ENCODE data around the gene AGTR1.
"Not testable (repeated sequence)": the region's sequence is repeated elsewhere in the genome, so short reads cannot be mapped to it uniquely, and the experiment has no call there.

Gene AGTR1

DNA sequence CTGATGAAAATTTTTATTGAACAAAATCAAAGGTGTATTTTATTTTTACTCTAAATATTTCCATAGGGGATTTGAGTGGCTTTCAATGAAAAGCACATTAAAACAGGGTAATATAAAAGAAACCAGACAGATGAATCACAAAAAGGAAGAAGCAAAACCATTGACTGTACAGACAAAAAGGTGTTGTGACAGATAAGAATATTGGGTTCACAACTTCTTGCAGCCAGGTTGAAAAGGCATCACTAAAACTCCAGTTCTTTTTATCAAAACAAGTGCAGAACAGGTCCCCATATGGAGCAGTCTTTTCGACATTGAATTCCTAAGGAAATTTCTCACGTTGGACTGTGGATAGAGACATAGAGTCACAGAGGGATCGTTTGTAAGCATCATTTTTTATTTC, 53.8 kb downstream of the AGTR1 start:
- FAIRE-seq (no peak), DNase-seq (ENCODE audit: insufficient read length, low spot score) (no peak)
- no peak for TF ChIP-seq TAF1 (IDR thresholded peaks at IDR 0.05; ENCODE audit: low read depth, low read length)
- TF ChIP-seq SPI1 (IDR thresholded peaks at IDR 0.05; ENCODE audit: low read depth, low read length) = no peak
- TF ChIP-seq POLR2A (IDR thresholded peaks at IDR 0.05; ENCODE audit: low read depth, low read length) = no peak
- TF ChIP-seq POLR2AphosphoS5 (IDR thresholded peaks at IDR 0.05; ENCODE audit: low read depth, low read length) = no peak
- no peak for TF ChIP-seq PAX5 (IDR thresholded peaks at IDR 0.05; ENCODE audit: insufficient read depth, low read length, severe bottlenecking)
- TF ChIP-seq POU2F2 (IDR thresholded peaks at IDR 0.05; ENCODE audit: low read depth, low read length) = no peak

- not testable (repeated sequence) for DNase-seq (ENCODE audit: insufficient read length, low spot score)
Measured at GRCh38 chr3:148753385-148753784, 55.7 kb downstream of the AGTR1 start.

DNA sequence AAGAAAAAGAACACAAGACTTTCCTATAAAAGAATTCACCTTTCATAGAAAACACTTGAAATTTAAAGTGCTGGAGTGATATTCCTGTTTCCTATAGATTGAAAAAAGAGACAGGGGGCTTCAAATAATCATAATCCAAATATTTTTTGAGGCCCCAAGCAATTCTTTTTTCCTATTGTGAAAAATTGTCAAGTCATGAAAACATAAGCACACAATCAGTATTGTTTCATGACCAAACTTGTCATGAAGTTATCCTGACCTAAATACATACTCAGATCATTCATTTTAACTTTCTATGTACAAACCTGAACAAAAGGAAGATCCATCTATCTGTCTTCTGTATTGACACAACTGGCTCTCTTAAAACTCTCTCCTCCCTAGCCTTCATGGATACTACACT, 57.9 kb downstream of the AGTR1 start:
- FAIRE-seq (no peak), DNase-seq (ENCODE audit: insufficient read length, low spot score) (no peak)
- TF ChIP-seq POLR2A (IDR thresholded peaks at IDR 0.05; ENCODE audit: low read depth, low read length) (no peak), SPI1 (IDR thresholded peaks at IDR 0.05; ENCODE audit: low read depth, low read length) (no peak), POLR2AphosphoS5 (IDR thresholded peaks at IDR 0.05; ENCODE audit: low read depth, low read length) (no peak)

More at GRCh38 chr3:148753385-148753784, 55.7 kb downstream of the AGTR1 start:
- FAIRE-seq = not testable (repeated sequence)

GRCh38 chr3:148756311-148756710, 58.6 kb downstream of the AGTR1 start:
- TF ChIP-seq SPI1 (IDR thresholded peaks at IDR 0.05; ENCODE audit: low read depth, low read length) = no peak
- no peak for TF ChIP-seq POLR2AphosphoS5 (IDR thresholded peaks at IDR 0.05; ENCODE audit: low read depth, low read length)
- no peak for TF ChIP-seq POLR2A (IDR thresholded peaks at IDR 0.05; ENCODE audit: low read depth, low read length)
- no peak for TF ChIP-seq PAX5 (IDR thresholded peaks at IDR 0.05; ENCODE audit: insufficient read depth, low read length, severe bottlenecking)
- no peak for TF ChIP-seq TAF1 (IDR thresholded peaks at IDR 0.05; ENCODE audit: low read depth, low read length)
- no peak for TF ChIP-seq POU2F2 (IDR thresholded peaks at IDR 0.05; ENCODE audit: low read depth, low read length)
- no peak for DNase-seq (ENCODE audit: insufficient read length, low spot score)
- no peak for FAIRE-seq

GRCh38 chr3:148757238-148758215, 59.8 kb downstream of the AGTR1 start:
- DNase-seq (ENCODE audit: insufficient read length, low spot score) = no peak
- TF ChIP-seq PAX5 (IDR thresholded peaks at IDR 0.05; ENCODE audit: insufficient read depth, low read length, severe bottlenecking) = no peak
- no peak for TF ChIP-seq POLR2A (IDR thresholded peaks at IDR 0.05; ENCODE audit: low read depth, low read length)
- no peak for TF ChIP-seq POLR2AphosphoS5 (IDR thresholded peaks at IDR 0.05; ENCODE audit: low read depth, low read length)
- no peak for TF ChIP-seq SPI1 (IDR thresholded peaks at IDR 0.05; ENCODE audit: low read depth, low read length)
- no peak for TF ChIP-seq TAF1 (IDR thresholded peaks at IDR 0.05; ENCODE audit: low read depth, low read length)
- TF ChIP-seq POU2F2 (IDR thresholded peaks at IDR 0.05; ENCODE audit: low read depth, low read length) = no peak
- FAIRE-seq = no peak

GRCh38 chr3:148758303-148758884, 60.7 kb downstream of the AGTR1 start:
- FAIRE-seq (no peak), DNase-seq (ENCODE audit: insufficient read length, low spot score) (no peak)
- no peak for TF ChIP-seq POLR2A (IDR thresholded peaks at IDR 0.05; ENCODE audit: low read depth, low read length)
- TF ChIP-seq PAX5 (IDR thresholded peaks at IDR 0.05; ENCODE audit: insufficient read depth, low read length, severe bottlenecking) = no peak
- no peak for TF ChIP-seq POLR2AphosphoS5 (IDR thresholded peaks at IDR 0.05; ENCODE audit: low read depth, low read length)
- no peak for TF ChIP-seq SPI1 (IDR thresholded peaks at IDR 0.05; ENCODE audit: low read depth, low read length)
- no peak for TF ChIP-seq POU2F2 (IDR thresholded peaks at IDR 0.05; ENCODE audit: low read depth, low read length)
- no peak for TF ChIP-seq TAF1 (IDR thresholded peaks at IDR 0.05; ENCODE audit: low read depth, low read length)

GRCh38 chr3:148759430-148759829, 61.7 kb downstream of the AGTR1 start:
- no peak for TF ChIP-seq POU2F2 (IDR thresholded peaks at IDR 0.05; ENCODE audit: low read depth, low read length)
- TF ChIP-seq PAX5 (IDR thresholded peaks at IDR 0.05; ENCODE audit: insufficient read depth, low read length, severe bottlenecking) = no peak
- TF ChIP-seq POLR2A (IDR thresholded peaks at IDR 0.05; ENCODE audit: low read depth, low read length) = no peak
- TF ChIP-seq SPI1 (IDR thresholded peaks at IDR 0.05; ENCODE audit: low read depth, low read length) = no peak
- TF ChIP-seq POLR2AphosphoS5 (IDR thresholded peaks at IDR 0.05; ENCODE audit: low read depth, low read length) = no peak
- TF ChIP-seq TAF1 (IDR thresholded peaks at IDR 0.05; ENCODE audit: low read depth, low read length) = no peak
- no peak for FAIRE-seq
- no peak for DNase-seq (ENCODE audit: insufficient read length, low spot score)

GRCh38 chr3:148763156-148763680, 65.5 kb downstream of the AGTR1 start:
- FAIRE-seq (no peak), DNase-seq (ENCODE audit: insufficient read length, low spot score) (no peak)
- TF ChIP-seq PAX5 (IDR thresholded peaks at IDR 0.05; ENCODE audit: insufficient read depth, low read length, severe bottlenecking) = no peak
- TF ChIP-seq POLR2AphosphoS5 (IDR thresholded peaks at IDR 0.05; ENCODE audit: low read depth, low read length) = no peak
- no peak for TF ChIP-seq POLR2A (IDR thresholded peaks at IDR 0.05; ENCODE audit: low read depth, low read length)
- no peak for TF ChIP-seq SPI1 (IDR thresholded peaks at IDR 0.05; ENCODE audit: low read depth, low read length)
- TF ChIP-seq POU2F2 (IDR thresholded peaks at IDR 0.05; ENCODE audit: low read depth, low read length) = no peak
- no peak for TF ChIP-seq TAF1 (IDR thresholded peaks at IDR 0.05; ENCODE audit: low read depth, low read length)

DNA sequence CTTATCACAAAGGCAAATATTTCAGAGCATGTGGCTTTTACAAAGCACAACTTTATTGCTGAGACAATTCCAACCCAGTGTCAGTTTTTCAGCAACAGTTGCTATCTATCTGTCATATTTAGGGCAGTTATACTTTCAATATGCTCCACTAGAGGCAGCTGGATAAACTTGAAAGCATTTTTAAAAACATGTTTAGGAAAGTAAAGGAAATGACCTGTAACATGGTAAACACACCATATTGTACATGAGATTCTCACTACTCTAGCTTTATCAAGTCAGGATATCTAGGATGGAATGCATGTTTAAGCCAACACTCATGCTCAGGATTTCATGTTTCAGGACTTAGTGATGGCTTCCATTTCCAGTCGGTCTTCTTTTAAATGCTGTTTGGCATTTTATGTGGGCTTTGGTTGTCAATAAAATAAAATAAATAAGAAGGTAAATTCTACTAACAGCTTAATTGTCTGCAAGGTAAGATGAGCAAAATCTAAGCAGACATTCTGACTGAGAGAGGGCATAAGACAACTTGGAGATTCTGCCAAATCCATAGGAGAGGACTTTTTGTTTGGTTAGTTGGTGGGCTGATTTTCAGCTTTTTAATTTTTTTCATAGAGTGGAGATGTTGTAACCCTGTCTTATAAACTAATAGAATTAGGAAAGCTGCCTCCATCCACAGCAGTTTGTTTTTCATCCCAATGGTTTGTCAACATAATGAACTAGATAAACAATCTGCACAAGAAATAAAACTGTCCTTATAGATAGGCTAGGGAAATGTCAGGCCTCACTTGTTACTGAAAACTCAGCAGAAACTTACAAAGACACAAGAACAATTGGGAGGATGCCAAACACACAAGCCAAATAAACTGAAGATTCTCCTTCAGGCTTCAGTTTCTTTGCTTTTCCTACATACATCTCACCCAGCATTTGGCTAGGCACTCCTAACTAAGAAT, 66.6 kb downstream of the AGTR1 start:
- no peak for FAIRE-seq

More for the DNA sequence above, 66.6 kb downstream of the AGTR1 start:
- DNase-seq (ENCODE audit: insufficient read length, low spot score) = no peak
- TF ChIP-seq SPI1 (IDR thresholded peaks at IDR 0.05; ENCODE audit: low read depth, low read length) (no peak), TAF1 (IDR thresholded peaks at IDR 0.05; ENCODE audit: low read depth, low read length) (no peak), PAX5 (IDR thresholded peaks at IDR 0.05; ENCODE audit: insufficient read depth, low read length, severe bottlenecking) (no peak), POLR2AphosphoS5 (IDR thresholded peaks at IDR 0.05; ENCODE audit: low read depth, low read length) (no peak), POU2F2 (IDR thresholded peaks at IDR 0.05; ENCODE audit: low read depth, low read length) (no peak), POLR2A (IDR thresholded peaks at IDR 0.05; ENCODE audit: low read depth, low read length) (no peak)

All from GM12891 (cell line).